Vagina (tissue), 2 donors: Measurements from ENCODE around the gene SHROOM4.

Experiments
- CTCF ChIP-seq, 3 experiments: fragments of 450-650 bp in 2 of 3; fragments of 200-600 bp in 1 of 3; sonication (generic) in 1 of 3; IDR thresholded peaks; one replicate each; pipeline ENCODE4 v1.5.1; 2017 to 2019; ENCODE audit warnings: antibody characterized with exemption in 3 of 3, mild to moderate bottlenecking in 2 of 3, moderate library complexity in 2 of 3
- POLR2A ChIP-seq, 2 donors: fragments of 450-650 bp; IDR thresholded peaks; one replicate each; pipeline ENCODE4 v1.6.1; 2017; ENCODE audit warnings: antibody characterized with exemption in 2 of 2, mild to moderate bottlenecking in 2 of 2, moderate library complexity in 2 of 2
- POLR2AphosphoS5 ChIP-seq, 2 donors: sonication (generic); formaldehyde crosslinking; IDR thresholded peaks; one replicate each; pipeline ENCODE4 v1.9.0; 2017; ENCODE audit warnings: antibody characterized with exemption in 2 of 2, mild to moderate bottlenecking in 2 of 2, low read depth in 1 of 2; ENCODE audit not compliant: insufficient read depth in 1 of 2

- TF ChIP-seq CTCF (IDR thresholded peaks at IDR 0.05) (no peak), POLR2AphosphoS5 (IDR thresholded peaks at IDR 0.05; ENCODE audit: insufficient read depth in 1 of 2, low read depth in 1 of 2) (no peak), POLR2A (IDR thresholded peaks at IDR 0.05) (no peak)
Measured at GRCh38 chrX:50805276-50805675, 8.7 kb downstream of the SHROOM4 start.
